GM21515 (cell line): Measurements from ENCODE around the gene SELENBP1.

Source experiments
- ATAC-seq: cut with Tn5 transposase; IDR thresholded peaks from one replicate; pipeline ENCODE4 v1.9.1; 2021; ENCODE audit not compliant: unreplicated experiment

Gene SELENBP1

GRCh38 chr1:151344291-151344690 is 28.2 kb downstream of the SELENBP1 start:
- ATAC-seq, result no peak

- ATAC-seq, result no peak
Observed at GRCh38 chr1:151343587-151343986, 28.9 kb downstream of the SELENBP1 start.

- no peak for ATAC-seq
Observed at GRCh38 chr1:151342569-151342968, 29.9 kb downstream of the SELENBP1 start.

GRCh38 chr1:151342021-151342420 is 30.5 kb downstream of the SELENBP1 start:
- no peak for ATAC-seq

- ATAC-seq, result no peak
Observed at GRCh38 chr1:151340870-151341754, 31.4 kb downstream of the SELENBP1 start.

- no peak for ATAC-seq
Observed at GRCh38 chr1:151336556-151336955, 35.9 kb downstream of the SELENBP1 start.

GRCh38 chr1:151334822-151335221 is 37.7 kb downstream of the SELENBP1 start:
- no peak for ATAC-seq

GRCh38 chr1:151327903-151328674 is 44.4 kb downstream of the SELENBP1 start:
- ATAC-seq, result no peak

- ATAC-seq, result peak; percentile 74
Observed at GRCh38 chr1:151327223-151327902, 45.1 kb downstream of the SELENBP1 start, which contains the start of gene PI4KB. TSS of gene PI4KB (minus strand) at chr1:151327416. CDS start at chr1:151316481, 10,935 bp downstream.

- ATAC-seq, result peak; percentile 45
Observed at GRCh38 chr1:151326619-151327222, 45.8 kb downstream of the SELENBP1 start.

GRCh38 chr1:151325646-151326429 is 46.7 kb downstream of the SELENBP1 start:
- no peak for ATAC-seq

- no peak for ATAC-seq
Observed at GRCh38 chr1:151325231-151325630, 47.3 kb downstream of the SELENBP1 start.

GRCh38 chr1:151324390-151324930 is 48.0 kb downstream of the SELENBP1 start:
- ATAC-seq, result no peak

- ATAC-seq, result no peak
Observed at GRCh38 chr1:151318975-151319374, 53.5 kb downstream of the SELENBP1 start.

- ATAC-seq, result no peak
Observed at GRCh38 chr1:151315565-151316235, 56.8 kb downstream of the SELENBP1 start.
